Fibroblast of lung (primary cell): ENCODE measurements around the gene RFNG.

Source experiments
- EZH2 ChIP-seq: IDR thresholded peaks from 2 replicates; pipeline ENCODE4 v1.5.1; 2012; ENCODE audit warnings: low read length, control low read depth, mild to moderate bottlenecking; ENCODE audit errors: missing control alignments
- TF ChIP-seq, protein P1 (sequence below), 2 donors: IDR thresholded peaks in 1 of 2; conservative IDR thresholded peaks in 1 of 2; 1 replicate in 1 of 2; 2 replicates in 1 of 2; pipeline ENCODE4 v1.5.1; 2011 to 2012; ENCODE audit warnings: low read length in 2 of 2, control low read depth in 1 of 2, inconsistent platforms in 1 of 2, low read depth in 1 of 2, mild to moderate bottlenecking in 1 of 2

DNA sequence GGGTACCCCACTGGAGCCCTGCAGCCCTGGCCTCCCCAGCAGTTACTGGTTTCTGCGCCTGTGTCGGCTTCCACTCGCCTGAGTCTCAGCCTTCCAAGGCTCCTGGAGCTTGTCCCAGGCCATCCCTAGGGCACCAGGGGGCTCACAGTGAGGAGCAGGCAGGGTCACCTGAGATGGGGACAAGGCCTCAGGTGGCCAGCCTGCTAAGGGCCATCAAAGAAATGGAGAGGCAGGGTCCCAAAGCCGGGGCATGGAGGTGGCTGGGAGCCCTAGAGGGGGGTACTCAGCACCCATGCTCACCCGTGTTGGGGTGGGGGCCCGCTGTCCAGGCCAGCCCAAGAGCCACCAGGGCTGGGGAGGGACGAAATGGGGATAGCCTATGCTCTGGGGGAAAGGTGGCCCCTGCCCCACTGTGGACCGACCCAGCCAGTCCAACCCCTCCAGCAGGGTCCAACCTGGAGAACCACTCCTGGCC lies 45.1 kb upstream of the RFNG start:
- TF ChIP-seq, protein P1, sequence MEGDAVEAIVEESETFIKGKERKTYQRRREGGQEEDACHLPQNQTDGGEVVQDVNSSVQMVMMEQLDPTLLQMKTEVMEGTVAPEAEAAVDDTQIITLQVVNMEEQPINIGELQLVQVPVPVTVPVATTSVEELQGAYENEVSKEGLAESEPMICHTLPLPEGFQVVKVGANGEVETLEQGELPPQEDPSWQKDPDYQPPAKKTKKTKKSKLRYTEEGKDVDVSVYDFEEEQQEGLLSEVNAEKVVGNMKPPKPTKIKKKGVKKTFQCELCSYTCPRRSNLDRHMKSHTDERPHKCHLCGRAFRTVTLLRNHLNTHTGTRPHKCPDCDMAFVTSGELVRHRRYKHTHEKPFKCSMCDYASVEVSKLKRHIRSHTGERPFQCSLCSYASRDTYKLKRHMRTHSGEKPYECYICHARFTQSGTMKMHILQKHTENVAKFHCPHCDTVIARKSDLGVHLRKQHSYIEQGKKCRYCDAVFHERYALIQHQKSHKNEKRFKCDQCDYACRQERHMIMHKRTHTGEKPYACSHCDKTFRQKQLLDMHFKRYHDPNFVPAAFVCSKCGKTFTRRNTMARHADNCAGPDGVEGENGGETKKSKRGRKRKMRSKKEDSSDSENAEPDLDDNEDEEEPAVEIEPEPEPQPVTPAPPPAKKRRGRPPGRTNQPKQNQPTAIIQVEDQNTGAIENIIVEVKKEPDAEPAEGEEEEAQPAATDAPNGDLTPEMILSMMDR (conservative IDR thresholded peaks at IDR 0.05 in 1 of 2, IDR thresholded peaks at IDR 0.05 in 1 of 2; ENCODE audit: low read depth in 1 of 2, low read length in 2 of 2): no peak
- TF ChIP-seq EZH2: no peak
